Activated naive CD4-positive, alpha-beta T cell treated with anti-CD3 and anti-CD28 coated beads, Interleukin-2, amount 50 U/mL, for 72 hours (primary cell): ENCODE data around the gene TAF11L12. TPM values are rescaled to one million over a fixed set of nuclear protein-coding genes. Genes with fewer than 3 reads are reported as not detected.
"Not testable (repeated sequence)": the region's sequence is repeated elsewhere in the genome, so short reads cannot be mapped to it uniquely, and the experiment has no call there.

Experiments used
- ATAC-seq, 2 donors: fragments of 150-1000 bp; cut with Tn5 transposase; 2 replicates each; pipeline ENCODE4 v1.10.0; 2021; ENCODE audit warnings: mild to moderate bottlenecking in 2 of 2, moderate library complexity in 2 of 2
- DNase-seq, 2 donors: peaks; one replicate each; pipeline ENCODE4 v3.0.0; 2021 to 2022; ENCODE audit warnings: low spot score in 2 of 2
- H3K27ac Mint-ChIP-seq, 2 donors: one replicate each; pipeline ENCODE4 v1.8.0; 2022; ENCODE audit warnings: mild to moderate bottlenecking in 2 of 2, mixed read lengths in 2 of 2
- H3K36me3 Mint-ChIP-seq, 2 donors: one replicate each; pipeline ENCODE4 v1.8.0; 2022; ENCODE audit warnings: mixed read lengths in 2 of 2
- H3K9me3 Mint-ChIP-seq, 2 donors: one replicate each; pipeline ENCODE4 v1.8.0; 2022; ENCODE audit warnings: mixed read lengths in 2 of 2
- total RNA-seq, 2 donors: library from RNA; stranded (reverse); gene quantifications; one replicate each; pipeline ENCODE4 v1.2.3, GENCODE V29; 2022

TAF11L12 gene
- not detected for total RNA-seq

DNA sequence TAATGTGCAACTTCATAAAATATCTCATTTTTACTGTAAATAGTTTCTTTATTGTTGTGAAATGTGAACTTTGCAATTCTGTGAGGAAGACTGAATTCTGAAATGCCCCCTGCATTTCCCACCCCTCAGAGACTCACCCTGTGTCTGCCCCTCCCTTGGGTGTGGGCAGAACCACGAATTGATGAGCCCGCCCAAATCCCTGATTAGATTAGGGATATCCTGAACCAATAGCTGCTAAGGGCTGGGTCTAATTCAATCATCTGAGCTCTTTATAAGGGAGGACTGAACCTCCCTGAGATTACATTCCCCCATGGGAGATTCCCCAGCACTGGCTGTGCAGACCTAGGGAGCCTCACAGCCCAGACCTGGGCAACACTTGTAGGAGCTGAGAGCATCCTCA lies at the start of gene TAF11L12:
TAF11L12 (plus strand) TSS at position 301 of the 400 bp plus-strand sequence.
- H3K27ac Mint-ChIP-seq, DNase-seq, H3K36me3 Mint-ChIP-seq: not testable (repeated sequence)

DNA sequence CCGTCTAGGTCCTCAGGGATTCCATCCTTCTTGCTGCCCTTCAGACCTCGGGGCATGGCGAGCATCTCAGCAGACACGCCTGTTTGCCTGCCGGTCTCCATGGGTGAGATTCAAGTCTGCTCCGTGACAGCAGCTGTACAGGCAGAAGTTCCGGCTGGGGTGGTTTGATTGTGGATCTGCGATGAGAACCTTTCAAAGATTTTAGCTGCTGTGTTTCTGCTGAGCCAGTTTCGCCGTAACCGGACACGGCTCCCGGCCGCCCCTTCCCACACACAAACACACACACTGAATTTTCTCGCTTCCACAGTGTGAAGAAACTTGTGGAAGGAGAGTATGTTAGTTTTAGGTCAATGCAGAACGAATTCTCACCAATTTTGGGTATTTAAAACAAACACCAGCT lies 24.5 kb upstream of the TAF11L12 start, which contains the start of gene TAF11L7:
TAF11L7 (minus strand) TSS at position 101 of the 400 bp plus-strand sequence.
- not testable (repeated sequence) for DNase-seq, H3K9me3 Mint-ChIP-seq, H3K27ac Mint-ChIP-seq, H3K36me3 Mint-ChIP-seq, ATAC-seq

More for the DNA sequence above, at the start of gene TAF11L12:
- not testable (repeated sequence) for ATAC-seq
- H3K9me3 Mint-ChIP-seq, result peaks cover 4 to 25% of the 10 kb centered on the region in 2 donors

DNA sequence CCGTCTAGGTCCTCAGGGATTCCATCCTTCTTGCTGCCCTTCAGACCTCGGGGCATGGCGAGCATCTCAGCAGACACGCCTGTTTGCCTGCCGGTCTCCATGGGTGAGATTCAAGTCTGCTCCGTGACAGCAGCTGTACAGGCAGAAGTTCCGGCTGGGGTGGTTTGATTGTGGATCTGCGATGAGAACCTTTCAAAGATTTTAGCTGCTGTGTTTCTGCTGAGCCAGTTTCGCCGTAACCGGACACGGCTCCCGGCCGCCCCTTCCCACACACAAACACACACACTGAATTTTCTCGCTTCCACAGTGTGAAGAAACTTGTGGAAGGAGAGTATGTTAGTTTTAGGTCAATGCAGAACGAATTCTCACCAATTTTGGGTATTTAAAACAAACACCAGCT lies 19.3 kb upstream of the TAF11L12 start, which contains the start of gene TAF11L8:
TAF11L8 (minus strand) TSS at position 101 of the 400 bp plus-strand sequence.
- not testable (repeated sequence) for DNase-seq, H3K36me3 Mint-ChIP-seq, ATAC-seq, H3K27ac Mint-ChIP-seq, H3K9me3 Mint-ChIP-seq

DNA sequence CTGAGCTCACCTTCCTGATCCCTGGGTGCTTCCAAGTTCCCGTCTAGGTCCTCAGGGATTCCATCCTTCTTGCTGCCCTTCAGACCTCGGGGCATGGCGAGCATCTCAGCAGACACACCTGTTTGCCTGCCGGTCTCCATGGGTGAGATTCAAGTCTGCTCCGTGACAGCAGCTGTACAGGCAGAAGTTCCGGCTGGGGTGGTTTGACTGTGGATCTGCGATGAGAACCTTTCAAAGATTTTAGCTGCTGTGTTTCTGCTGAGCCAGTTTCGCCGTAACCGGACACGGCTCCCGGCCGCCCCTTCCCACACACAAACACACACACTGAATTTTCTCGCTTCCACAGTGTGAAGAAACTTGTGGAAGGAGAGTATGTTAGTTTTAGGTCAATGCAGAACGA lies 15.9 kb upstream of the TAF11L12 start, which contains the start of gene TAF11L9:
TAF11L9 (minus strand) TSS at position 140 of the 400 bp plus-strand sequence.
- H3K27ac Mint-ChIP-seq, ATAC-seq, H3K9me3 Mint-ChIP-seq, H3K36me3 Mint-ChIP-seq, DNase-seq: not testable (repeated sequence)

DNA sequence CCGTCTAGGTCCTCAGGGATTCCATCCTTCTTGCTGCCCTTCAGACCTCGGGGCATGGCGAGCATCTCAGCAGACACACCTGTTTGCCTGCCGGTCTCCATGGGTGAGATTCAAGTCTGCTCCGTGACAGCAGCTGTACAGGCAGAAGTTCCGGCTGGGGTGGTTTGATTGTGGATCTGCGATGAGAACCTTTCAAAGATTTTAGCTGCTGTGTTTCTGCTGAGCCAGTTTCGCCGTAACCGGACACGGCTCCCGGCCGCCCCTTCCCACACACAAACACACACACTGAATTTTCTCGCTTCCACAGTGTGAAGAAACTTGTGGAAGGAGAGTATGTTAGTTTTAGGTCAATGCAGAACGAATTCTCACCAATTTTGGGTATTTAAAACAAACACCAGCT lies 12.5 kb upstream of the TAF11L12 start, which contains the start of gene TAF11L10:
TAF11L10 (minus strand) TSS at position 101 of the 400 bp plus-strand sequence.
- not testable (repeated sequence) for DNase-seq, H3K27ac Mint-ChIP-seq, H3K9me3 Mint-ChIP-seq, H3K36me3 Mint-ChIP-seq, ATAC-seq

DNA sequence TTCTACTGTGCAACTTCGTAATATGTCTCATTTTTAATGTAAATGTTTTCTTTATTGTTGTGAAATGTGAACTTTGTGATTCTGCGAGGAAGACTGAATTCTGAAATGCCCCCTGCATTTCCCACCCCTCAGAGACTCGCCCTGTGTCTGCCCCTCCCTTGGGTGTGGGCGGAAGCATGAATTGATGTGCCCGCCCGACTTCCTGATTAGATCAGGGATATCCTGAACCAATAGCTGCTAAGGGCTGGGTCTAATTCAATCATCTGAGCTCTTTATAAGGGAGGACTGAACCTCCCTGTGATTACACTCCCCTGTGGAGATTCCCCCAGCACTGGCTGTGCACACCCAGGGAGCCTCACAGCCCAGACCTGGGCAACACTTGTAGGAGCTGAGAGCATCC lies 6.3 kb upstream of the TAF11L12 start, which contains the start of gene TAF11L11:
TAF11L11 (plus strand) TSS at position 304 of the 400 bp plus-strand sequence.
- H3K27ac Mint-ChIP-seq, H3K36me3 Mint-ChIP-seq, DNase-seq, ATAC-seq: not testable (repeated sequence)
- peaks cover 8 to 15% of the 10 kb centered on the region in 2 donors for H3K9me3 Mint-ChIP-seq

DNA sequence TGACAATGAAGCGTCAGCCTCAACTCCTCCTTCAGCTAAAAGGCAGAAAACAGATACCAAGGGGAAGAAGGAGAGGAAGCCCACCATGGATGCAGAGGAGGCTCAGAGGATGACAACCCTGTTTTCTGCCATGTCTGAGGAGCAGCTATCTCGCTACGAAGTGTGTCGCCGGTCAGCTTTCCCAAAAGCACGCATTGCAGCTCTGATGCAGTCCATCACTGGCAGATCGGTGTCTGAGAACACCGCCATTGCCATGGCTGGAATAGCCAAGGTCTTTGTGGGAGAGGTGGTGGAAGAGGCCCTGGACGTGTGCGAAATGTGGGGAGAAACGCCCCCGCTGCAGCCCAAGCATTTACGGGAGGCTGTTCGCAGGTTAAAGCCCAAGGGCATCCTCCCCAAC lies 5.2 kb upstream of the TAF11L12 start:
- Mint-ChIP-seq H3K27ac (no peak overlapping the region), H3K9me3 (peaks cover 8 to 12% of the 10 kb centered on the region in 2 donors), H3K36me3 (no peaks in the 10 kb centered on the region)
- DNase-seq (no peak), ATAC-seq (no peak)

DNA sequence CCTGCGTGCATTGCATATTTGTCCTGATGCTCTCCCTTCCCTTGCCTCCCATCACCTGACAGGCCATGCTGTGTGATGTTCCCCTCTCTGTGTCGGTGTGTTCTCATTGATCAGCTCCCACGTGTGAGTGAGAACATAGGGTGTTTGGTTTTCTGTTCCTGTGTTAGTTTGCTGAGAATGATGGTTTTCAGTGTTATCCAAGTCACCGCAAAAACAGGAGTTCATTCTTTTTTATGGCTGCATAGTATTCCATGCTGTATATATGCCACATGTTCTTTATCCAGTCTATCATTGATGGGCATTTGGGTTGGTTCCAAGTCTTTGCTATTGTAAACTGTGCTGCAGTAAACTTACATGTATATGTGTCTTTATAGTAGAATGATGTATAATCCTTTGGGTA lies 2.7 kb upstream of the TAF11L12 start:
- not testable (repeated sequence) for DNase-seq, H3K27ac Mint-ChIP-seq, ATAC-seq, H3K36me3 Mint-ChIP-seq
- peaks cover 9 to 13% of the 10 kb centered on the region in 2 donors for H3K9me3 Mint-ChIP-seq

DNA sequence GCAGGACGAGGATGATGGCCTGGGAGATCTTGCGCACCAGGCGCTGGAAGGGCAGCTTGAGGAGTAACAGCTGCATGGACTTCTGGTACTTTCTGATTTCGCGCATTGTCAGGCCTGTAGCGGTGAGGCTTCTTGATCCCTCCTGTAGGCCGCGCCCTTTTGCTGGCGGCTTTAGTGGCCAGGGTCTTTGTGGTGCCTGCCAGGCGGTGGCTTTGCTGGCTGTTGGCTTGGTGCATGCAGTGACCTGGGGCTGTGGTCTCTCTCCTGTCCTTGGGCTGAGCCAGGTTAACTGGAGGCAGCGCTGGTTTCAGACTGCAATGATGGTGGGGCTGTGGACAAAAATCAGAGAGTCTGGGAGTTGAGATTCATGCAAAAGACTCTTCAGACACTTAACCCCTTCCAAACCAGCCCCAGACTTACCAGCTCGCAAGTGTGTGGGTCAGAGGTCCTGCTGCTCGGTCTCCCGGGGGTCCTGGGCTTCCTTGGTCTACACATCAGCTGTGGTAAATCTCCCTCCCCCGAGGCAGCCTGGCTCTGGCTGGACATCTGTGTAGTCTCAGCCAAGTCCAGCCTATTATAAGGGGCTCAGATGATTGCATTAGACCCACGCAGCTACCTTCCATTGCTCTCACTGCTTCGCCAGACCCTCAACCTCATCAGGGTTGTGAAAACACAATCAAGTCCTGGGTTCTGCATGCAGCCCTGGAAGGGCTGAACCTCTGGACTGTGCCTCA lies 4.8 kb downstream of the TAF11L12 start:
- peaks cover 8 to 28% of the 10 kb centered on the region in 2 donors for H3K9me3 Mint-ChIP-seq
- ATAC-seq, result no peak
- no peak for DNase-seq
- H3K27ac Mint-ChIP-seq, result no peak overlapping the region
- no peaks in the 10 kb centered on the region for H3K36me3 Mint-ChIP-seq

DNA sequence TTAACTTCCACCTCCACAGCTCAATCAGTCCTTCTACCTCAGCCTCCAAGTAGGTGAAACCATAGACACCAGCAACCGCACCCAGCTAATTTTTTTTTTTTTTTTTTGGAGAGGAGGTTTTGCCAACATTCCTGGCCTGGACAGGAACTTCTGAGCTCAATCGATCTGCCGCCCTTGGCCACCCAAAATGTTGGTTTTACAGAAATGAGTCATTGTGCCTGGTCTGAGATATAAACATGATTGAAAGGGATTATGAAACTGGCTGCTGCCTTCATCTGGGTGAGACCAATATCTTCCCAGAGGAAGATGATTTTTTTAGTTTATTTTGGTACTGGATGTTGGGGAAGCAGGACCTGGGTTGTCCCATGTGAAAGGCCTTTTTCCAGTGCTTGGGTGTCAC lies 9.2 kb downstream of the TAF11L12 start:
- ATAC-seq, result no peak
- DNase-seq, result no peak
- H3K36me3 Mint-ChIP-seq, result no peaks in the 10 kb centered on the region
- peaks cover 8 to 22% of the 10 kb centered on the region in 2 donors for H3K9me3 Mint-ChIP-seq
- H3K27ac Mint-ChIP-seq, result no peak overlapping the region

DNA sequence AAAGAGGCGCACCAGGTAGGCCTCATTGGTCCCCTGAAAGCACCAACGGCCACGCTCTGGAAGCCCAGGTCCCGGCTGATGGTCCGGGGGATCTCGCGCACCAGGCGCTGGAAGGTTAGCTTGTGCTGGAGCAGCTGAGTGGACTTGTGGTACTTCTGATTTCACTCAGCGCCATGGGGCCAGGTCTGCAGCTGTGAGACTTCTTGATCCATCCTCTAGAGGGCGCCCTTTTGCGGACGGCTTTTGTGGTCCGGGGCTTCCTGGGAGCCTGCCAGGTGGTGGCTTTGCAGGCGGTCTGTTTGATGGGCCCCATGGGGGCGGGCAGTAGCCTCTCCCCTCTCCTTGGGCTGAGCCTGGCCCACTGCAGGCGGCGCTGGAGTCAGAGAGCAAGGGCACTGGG lies 10.4 kb downstream of the TAF11L12 start:
- no peak overlapping the region for H3K27ac Mint-ChIP-seq
- peaks cover 8 to 15% of the 10 kb centered on the region in 2 donors for H3K9me3 Mint-ChIP-seq
- DNase-seq (no peak), ATAC-seq (no peak)
- no peaks in the 10 kb centered on the region for H3K36me3 Mint-ChIP-seq

DNA sequence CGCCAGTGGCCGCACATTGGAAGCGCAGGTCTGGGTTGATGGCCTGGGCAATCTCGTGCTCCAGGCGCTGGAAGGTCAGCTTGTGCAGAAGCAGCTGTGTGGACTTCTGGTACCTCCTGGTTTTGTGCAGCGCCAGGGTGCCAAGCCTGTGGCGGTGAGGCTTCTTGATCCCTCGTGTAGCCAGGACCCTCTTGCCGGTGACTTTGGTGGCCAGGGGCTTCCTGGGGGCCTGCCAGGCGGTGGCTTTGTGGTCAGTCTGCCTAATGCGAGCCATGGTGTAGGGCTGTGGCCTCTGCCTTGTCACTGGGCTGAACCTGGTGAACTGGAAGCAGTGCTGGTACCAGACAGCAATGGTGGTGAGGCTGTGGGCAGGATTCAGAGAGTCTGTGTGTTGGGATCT lies 15.5 kb downstream of the TAF11L12 start:
- H3K27ac Mint-ChIP-seq, result no peak overlapping the region
- no peak for DNase-seq
- no peak for ATAC-seq
- no peaks in the 10 kb centered on the region for H3K36me3 Mint-ChIP-seq
- peaks cover 0 to 7% of the 10 kb centered on the region in 2 donors for H3K9me3 Mint-ChIP-seq

DNA sequence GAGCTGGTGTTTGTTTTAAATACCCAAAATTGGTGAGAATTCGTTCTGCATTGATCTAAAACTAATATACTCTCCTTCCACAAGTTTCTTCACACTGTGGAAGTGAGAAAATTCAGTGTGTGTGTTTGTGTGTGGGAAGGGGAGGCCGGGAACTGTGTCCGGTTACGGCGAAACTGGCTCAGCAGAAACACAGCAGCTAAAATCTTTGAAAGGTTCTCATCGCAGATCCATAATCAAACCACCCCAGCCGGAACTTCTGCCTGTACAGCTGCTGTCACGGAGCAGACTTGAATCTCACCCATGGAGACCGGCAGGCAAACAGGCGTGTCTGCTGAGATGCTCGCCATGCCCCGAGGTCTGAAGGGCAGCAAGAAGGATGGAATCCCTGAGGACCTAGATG lies 21.6 kb downstream of the TAF11L12 start, which contains the start of gene TAF11L13:
TAF11L13 (plus strand) TSS at position 301 of the 400 bp plus-strand sequence.
- H3K36me3 Mint-ChIP-seq, H3K27ac Mint-ChIP-seq, DNase-seq, H3K9me3 Mint-ChIP-seq, ATAC-seq: not testable (repeated sequence)

DNA sequence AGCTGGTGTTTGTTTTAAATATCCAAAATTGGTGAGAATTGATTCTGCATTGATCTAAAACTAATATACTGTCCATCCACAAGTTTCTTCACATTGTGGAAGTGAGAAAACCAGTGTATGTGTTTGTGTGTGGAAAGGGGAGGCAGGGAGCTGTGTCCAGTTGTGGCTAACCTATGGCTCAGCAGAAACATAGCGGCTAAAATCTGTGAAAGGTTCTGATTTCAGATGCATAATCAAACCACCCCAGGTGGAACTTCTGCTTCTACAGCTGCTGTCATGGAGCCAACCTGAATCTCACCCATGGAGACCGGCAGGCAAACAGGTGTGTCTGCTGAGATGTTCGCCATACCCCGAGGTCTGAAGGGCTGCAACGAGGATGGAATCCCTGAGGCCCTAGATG lies 24.0 kb downstream of the TAF11L12 start, which contains the start of gene TAF11L14:
TAF11L14 (plus strand) TSS at position 301 of the 400 bp plus-strand sequence.
- Mint-ChIP-seq H3K27ac (no peak within 1 kb of the TSS), H3K9me3 (peaks cover 5 to 6% of the 10 kb centered on the region in 2 donors), H3K36me3 (no peaks in the 10 kb centered on the region)
- DNase-seq (no peak), ATAC-seq (no peak)

DNA sequence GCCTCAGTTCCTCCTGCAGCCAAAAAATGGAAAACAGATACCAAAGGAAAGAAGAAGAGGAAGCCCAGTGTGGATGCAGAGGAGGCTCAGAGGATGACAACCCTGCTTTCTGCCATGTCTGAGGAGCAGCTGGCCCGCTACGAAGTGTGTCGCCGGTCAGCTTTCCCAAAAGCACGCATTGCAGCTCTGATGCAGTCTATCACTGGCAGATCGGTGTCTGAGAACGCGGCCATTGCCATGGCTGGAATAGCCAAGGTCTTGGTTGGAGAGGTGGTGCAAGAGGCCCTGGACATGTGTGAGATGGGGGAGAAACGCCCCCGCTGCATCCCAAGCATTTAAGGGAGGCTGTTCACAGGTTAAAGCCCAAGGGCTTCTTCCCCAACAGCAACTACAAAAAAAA lies 39.0 kb downstream of the TAF11L12 start:
- not testable (repeated sequence) for H3K27ac Mint-ChIP-seq, ATAC-seq, DNase-seq
- Mint-ChIP-seq H3K9me3 (peaks cover 26 to 28% of the 10 kb centered on the region in 2 donors), H3K36me3 (peaks cover under 1 to 18% of the 10 kb centered on the region in 2 donors)

DNA sequence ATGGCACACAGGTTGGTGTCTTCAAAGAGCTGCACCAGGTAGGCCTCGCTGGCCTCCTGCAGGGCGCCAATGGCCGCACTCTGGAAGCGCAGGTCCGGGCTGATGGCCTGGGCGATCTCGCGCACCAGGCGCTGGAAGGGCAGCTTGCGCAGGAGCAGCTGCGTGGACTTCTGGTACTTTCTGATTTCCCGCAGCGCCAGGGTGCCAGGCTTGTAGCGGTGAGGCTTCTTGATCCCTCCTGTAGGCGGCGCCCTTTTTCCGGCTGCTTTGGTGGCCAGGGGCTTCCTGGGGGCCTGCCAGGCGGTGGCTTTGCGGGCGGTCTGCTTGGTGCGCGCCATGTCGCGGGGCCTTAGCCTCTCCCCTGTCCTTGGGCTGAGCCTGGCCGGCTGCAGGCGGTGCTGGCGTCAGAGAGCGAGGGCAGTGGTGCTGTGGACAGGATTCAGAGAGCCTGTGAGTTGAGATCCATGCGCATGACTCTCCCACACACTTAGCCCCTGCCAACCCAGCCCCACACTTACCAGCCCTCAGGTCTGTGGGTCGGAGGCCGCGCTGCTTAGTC lies 45.1 kb downstream of the TAF11L12 start:
- H3K27ac Mint-ChIP-seq, DNase-seq, ATAC-seq: not testable (repeated sequence)
- H3K36me3 Mint-ChIP-seq, result peaks cover 5 to 10% of the 10 kb centered on the region in 2 donors
- peaks cover 6 to 17% of the 10 kb centered on the region in 2 donors for H3K9me3 Mint-ChIP-seq

DNA sequence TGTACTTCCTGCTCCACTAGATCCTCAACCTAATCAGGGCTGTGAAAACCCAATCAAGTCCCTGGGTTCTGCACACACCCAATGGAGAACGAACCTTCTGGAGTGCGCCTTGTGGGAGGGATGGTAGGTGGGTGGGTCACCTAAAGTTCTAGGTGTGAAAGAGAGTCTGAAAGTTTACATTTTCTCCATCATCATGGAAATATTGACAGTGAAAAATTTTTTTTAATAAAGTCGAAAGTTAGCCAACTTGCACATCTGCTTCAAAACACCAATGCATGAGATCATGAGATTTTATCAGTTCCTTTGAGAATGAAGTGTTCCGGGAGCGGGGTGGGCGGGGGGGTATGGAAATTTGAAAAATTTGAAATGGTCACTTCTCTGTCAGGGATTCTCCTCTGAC lies 45.7 kb downstream of the TAF11L12 start:
- H3K9me3 Mint-ChIP-seq, result peaks cover 9 to 21% of the 10 kb centered on the region in 2 donors
- DNase-seq (no peak), ATAC-seq (no peak)
- peaks cover 8 to 12% of the 10 kb centered on the region in 2 donors for H3K36me3 Mint-ChIP-seq
- no peak overlapping the region for H3K27ac Mint-ChIP-seq
